ENCODE data around the gene TH. TPM values are rescaled to one million over a fixed set of nuclear protein-coding genes. Genes with fewer than 3 reads are reported as not detected.
A peak's percentile ranks its signal among the peaks of the same experiment; 100 is the strongest.

The TH gene
- total RNA-seq, 1 donor from 2014 or later, result 2.0 TPM

DNA sequence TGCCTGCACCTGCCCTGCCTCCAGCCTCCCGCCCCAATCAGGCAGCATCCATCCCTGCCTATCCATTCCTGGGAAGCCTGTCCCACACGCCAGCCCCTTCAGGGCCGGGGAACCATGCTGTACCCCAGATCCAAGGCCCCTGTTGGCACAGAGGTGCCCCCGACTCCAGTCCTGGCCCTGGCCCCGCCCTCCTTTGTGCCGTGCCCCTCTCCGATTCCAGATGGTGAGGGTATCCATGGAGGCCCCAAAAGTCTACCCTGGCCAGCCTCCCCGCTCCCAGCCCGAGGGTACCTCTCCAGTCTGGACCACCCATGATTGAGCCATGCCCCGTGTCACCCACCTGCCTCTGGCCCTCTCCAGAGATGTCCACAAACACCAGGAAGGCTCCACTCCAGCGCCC, 2.7 kb upstream of the TH start:
- Histone ChIP-seq H3K9ac (no peak overlapping the region), H3K27me3 (no peaks in the 10 kb centered on the region), H3K36me3 (no peaks in the 10 kb centered on the region), H3K4me1 (peaks cover 18% of the 10 kb centered on the region), H4K20me1 (ENCODE audit: low read depth) (no peaks in the 10 kb centered on the region), H3K4me3 (no peak overlapping the region), H2AFZ (replicated peaks) (no peak overlapping the region), H3K27ac (no peak overlapping the region), H3K9me3 (ENCODE audit: low read depth) (no peaks in the 10 kb centered on the region), H3F3A (ENCODE audit: low read depth) (no peaks in the 10 kb centered on the region), H3K79me2 (ENCODE audit: low read depth) (no peaks in the 10 kb centered on the region), H3K4me2 (no peak overlapping the region)
- TF ChIP-seq EZH2 (IDR thresholded peaks at IDR 0.05) (no peak), EZH2phosphoT487 (IDR thresholded peaks at IDR 0.05) (no peak)
- TF ChIP-seq, protein P1, sequence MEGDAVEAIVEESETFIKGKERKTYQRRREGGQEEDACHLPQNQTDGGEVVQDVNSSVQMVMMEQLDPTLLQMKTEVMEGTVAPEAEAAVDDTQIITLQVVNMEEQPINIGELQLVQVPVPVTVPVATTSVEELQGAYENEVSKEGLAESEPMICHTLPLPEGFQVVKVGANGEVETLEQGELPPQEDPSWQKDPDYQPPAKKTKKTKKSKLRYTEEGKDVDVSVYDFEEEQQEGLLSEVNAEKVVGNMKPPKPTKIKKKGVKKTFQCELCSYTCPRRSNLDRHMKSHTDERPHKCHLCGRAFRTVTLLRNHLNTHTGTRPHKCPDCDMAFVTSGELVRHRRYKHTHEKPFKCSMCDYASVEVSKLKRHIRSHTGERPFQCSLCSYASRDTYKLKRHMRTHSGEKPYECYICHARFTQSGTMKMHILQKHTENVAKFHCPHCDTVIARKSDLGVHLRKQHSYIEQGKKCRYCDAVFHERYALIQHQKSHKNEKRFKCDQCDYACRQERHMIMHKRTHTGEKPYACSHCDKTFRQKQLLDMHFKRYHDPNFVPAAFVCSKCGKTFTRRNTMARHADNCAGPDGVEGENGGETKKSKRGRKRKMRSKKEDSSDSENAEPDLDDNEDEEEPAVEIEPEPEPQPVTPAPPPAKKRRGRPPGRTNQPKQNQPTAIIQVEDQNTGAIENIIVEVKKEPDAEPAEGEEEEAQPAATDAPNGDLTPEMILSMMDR (IDR thresholded peaks at IDR 0.05), result no peak
- no peak for DNase-seq (ENCODE audit: low spot score)
- H3K36me3 Mint-ChIP-seq, result no peaks in the 10 kb centered on the region
- no peak overlapping the region for H3K4me3 Mint-ChIP-seq
- H3K27ac Mint-ChIP-seq, result no peak overlapping the region
- no peaks in the 10 kb centered on the region for H3K9me3 Mint-ChIP-seq
- H3K27me3 Mint-ChIP-seq (ENCODE audit: insufficient read depth, low read depth), result peaks cover 17% of the 10 kb centered on the region
- peaks cover 19% of the 10 kb centered on the region for H3K4me1 Mint-ChIP-seq

DNA sequence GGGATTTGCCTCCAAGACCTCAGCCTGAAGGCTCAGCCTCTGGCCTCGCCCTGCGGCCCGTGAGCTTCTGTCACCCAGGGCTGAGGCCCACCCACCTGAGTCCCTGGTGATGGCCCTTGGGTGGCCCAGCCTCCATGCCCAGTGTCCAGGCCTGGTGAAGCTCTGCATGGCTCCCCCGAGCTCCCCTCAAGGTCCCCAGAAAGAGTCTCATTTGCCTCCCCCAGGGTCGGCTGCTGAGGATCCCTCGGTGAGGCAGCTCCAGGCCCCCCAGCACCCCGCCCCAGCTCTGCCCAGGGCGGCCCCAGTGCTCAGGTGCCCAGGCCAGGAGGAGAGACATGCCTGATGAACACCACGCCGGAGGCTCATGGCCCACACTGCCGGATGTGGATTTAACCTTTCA, 2.1 kb upstream of the TH start:
- no peak overlapping the region for H3K9ac ChIP-seq
- no peaks in the 10 kb centered on the region for H3K79me2 ChIP-seq (ENCODE audit: low read depth)
- no peaks in the 10 kb centered on the region for H3K9me3 ChIP-seq (ENCODE audit: low read depth)
- no peaks in the 10 kb centered on the region for H3K36me3 ChIP-seq
- DNase-seq (ENCODE audit: low spot score), result no peak
- H3K4me1 ChIP-seq, result peaks cover 24% of the 10 kb centered on the region
- Mint-ChIP-seq H3K9me3 (no peaks in the 10 kb centered on the region), H3K27ac (no peak overlapping the region), H3K27me3 (ENCODE audit: insufficient read depth, low read depth) (peaks cover 13% of the 10 kb centered on the region), H3K4me3 (no peak overlapping the region), H3K36me3 (no peaks in the 10 kb centered on the region), H3K4me1 (peaks cover 14% of the 10 kb centered on the region)
- H2AFZ ChIP-seq (replicated peaks), result no peak overlapping the region
- no peaks in the 10 kb centered on the region for H3F3A ChIP-seq (ENCODE audit: low read depth)
- H3K27me3 ChIP-seq, result no peaks in the 10 kb centered on the region
- no peak overlapping the region for H3K4me3 ChIP-seq
- no peak overlapping the region for H3K27ac ChIP-seq
- no peaks in the 10 kb centered on the region for H4K20me1 ChIP-seq (ENCODE audit: low read depth)
- no peak overlapping the region for H3K4me2 ChIP-seq
- TF ChIP-seq EZH2phosphoT487 (IDR thresholded peaks at IDR 0.05), result no peak
- TF ChIP-seq, protein P1 (IDR thresholded peaks at IDR 0.05), result no peak
- no peak for TF ChIP-seq EZH2 (IDR thresholded peaks at IDR 0.05)

DNA sequence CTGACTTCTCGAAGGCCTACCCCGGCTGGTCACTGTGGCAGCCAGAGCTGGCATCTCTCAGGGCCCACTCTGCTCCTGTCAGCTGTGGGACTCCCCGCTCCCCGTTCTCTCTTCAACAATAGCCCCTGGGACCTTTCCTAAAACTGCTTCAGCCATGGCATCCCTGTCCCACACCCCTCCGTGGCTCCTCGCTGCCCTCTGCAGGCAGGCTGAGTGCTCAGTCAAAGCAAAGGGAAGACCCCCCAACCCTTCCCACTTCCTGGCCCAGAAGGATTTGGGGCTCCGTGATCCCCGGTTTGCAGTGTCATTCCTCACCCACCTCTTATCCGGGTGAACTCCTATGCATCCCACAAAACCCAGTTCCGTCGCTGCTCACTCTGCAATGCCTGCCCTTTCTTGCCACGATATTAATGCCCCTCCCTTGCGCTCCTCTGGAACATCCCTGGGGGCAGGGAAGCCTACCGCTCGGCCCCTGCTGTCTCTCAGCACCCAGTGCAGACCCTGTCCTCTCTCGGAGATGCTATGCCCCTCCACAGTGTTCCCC, 1.6 kb upstream of the TH start:
- H3K27ac Mint-ChIP-seq, result peak overlapping the region; percentile 2
- no peaks in the 10 kb centered on the region for H4K20me1 ChIP-seq (ENCODE audit: low read depth)
- H3K9ac ChIP-seq, result no peak overlapping the region
- no peaks in the 10 kb centered on the region for H3K9me3 Mint-ChIP-seq
- H3K4me1 Mint-ChIP-seq, result peaks cover 10% of the 10 kb centered on the region
- H3K36me3 Mint-ChIP-seq, result no peaks in the 10 kb centered on the region
- DNase-seq (ENCODE audit: low spot score), result peak; percentile 62
- peaks cover 11% of the 10 kb centered on the region for H3K27me3 Mint-ChIP-seq (ENCODE audit: insufficient read depth, low read depth)
- no peak overlapping the region for H3K27ac ChIP-seq
- peaks cover 25% of the 10 kb centered on the region for H3K4me1 ChIP-seq
- no peaks in the 10 kb centered on the region for H3K79me2 ChIP-seq (ENCODE audit: low read depth)
- H3K9me3 ChIP-seq (ENCODE audit: low read depth), result no peaks in the 10 kb centered on the region
- no peaks in the 10 kb centered on the region for H3F3A ChIP-seq (ENCODE audit: low read depth)
- TF ChIP-seq EZH2 (IDR thresholded peaks at IDR 0.05), result no peak
- TF ChIP-seq, protein P1 (IDR thresholded peaks at IDR 0.05), result peak; percentile 62
- no peak overlapping the region for H3K4me3 ChIP-seq
- H3K27me3 ChIP-seq, result no peaks in the 10 kb centered on the region
- H3K4me3 Mint-ChIP-seq, result no peak overlapping the region
- H3K36me3 ChIP-seq, result no peaks in the 10 kb centered on the region
- no peak overlapping the region for H3K4me2 ChIP-seq
- H2AFZ ChIP-seq (replicated peaks), result no peak overlapping the region

Data from neural progenitor cell (in vitro differentiated cells).